ENCODE measurements around the gene RYR2.

- TF ChIP-seq CTCF (conservative IDR thresholded peaks at IDR 0.05; ENCODE audit: low read depth, low read length) (no peak), EZH2 (IDR thresholded peaks at IDR 0.05; ENCODE audit: borderline replicate concordance, low read depth, low read length, poor library complexity, severe bottlenecking) (no peak)
Observed at GRCh38 chr1:237211540-237211939, 169.6 kb downstream of the RYR2 start.

Data from A673 (cell line).